ENCODE results near the gene LSM3.
A peak's percentile ranks its signal among the peaks of the same experiment; 100 is the strongest.
"Not testable (repeated sequence)": the region's sequence is repeated elsewhere in the genome, so short reads cannot be mapped to it uniquely, and the experiment has no call there.

The LSM3 gene

GRCh38 chr3:14211621-14212020 is 33.0 kb downstream of the LSM3 start:
- no peak for DNase-seq (ENCODE audit: low read depth)
- H3K4me3 ChIP-seq (ENCODE audit: low read depth, low read length): no peak overlapping the region

- DNase-seq (ENCODE audit: low read depth): no peak
- H3K4me3 ChIP-seq (ENCODE audit: low read depth, low read length): no peak overlapping the region
Measured at GRCh38 chr3:14212032-14212431, 33.4 kb downstream of the LSM3 start.

GRCh38 chr3:14213066-14213774 is 34.6 kb downstream of the LSM3 start:
- no peak for DNase-seq (ENCODE audit: low read depth)

GRCh38 chr3:14214764-14215163 is 36.1 kb downstream of the LSM3 start:
- H3K4me3 ChIP-seq (ENCODE audit: low read depth, low read length): no peak overlapping the region
- DNase-seq (ENCODE audit: low read depth): no peak

More at GRCh38 chr3:14213066-14213774, 34.6 kb downstream of the LSM3 start:
- H3K4me3 ChIP-seq (ENCODE audit: low read depth, low read length): no peak overlapping the region

GRCh38 chr3:14216257-14217048 is 37.8 kb downstream of the LSM3 start:
- H3K4me3 ChIP-seq (ENCODE audit: low read depth, low read length): peak overlapping the region; percentile 36
- DNase-seq (ENCODE audit: low read depth): no peak

GRCh38 chr3:14218355-14218754 is 39.7 kb downstream of the LSM3 start:
- H3K4me3 ChIP-seq (ENCODE audit: low read depth, low read length): no peak overlapping the region
- DNase-seq (ENCODE audit: low read depth): no peak

GRCh38 chr3:14220933-14221332 is 42.3 kb downstream of the LSM3 start:
- H3K4me3 ChIP-seq (ENCODE audit: low read depth, low read length): no peak overlapping the region
- DNase-seq (ENCODE audit: low read depth): no peak

- DNase-seq (ENCODE audit: low read depth): no peak
- H3K4me3 ChIP-seq (ENCODE audit: low read depth, low read length): no peak overlapping the region
Measured at GRCh38 chr3:14221902-14222301, 43.3 kb downstream of the LSM3 start.

- no peak for DNase-seq (ENCODE audit: low read depth)
- no peak overlapping the region for H3K4me3 ChIP-seq (ENCODE audit: low read depth, low read length)
Measured at GRCh38 chr3:14222457-14222856, 43.8 kb downstream of the LSM3 start.

- no peak overlapping the region for H3K4me3 ChIP-seq (ENCODE audit: low read depth, low read length)
- DNase-seq (ENCODE audit: low read depth): no peak
Measured at GRCh38 chr3:14222900-14223594, 44.4 kb downstream of the LSM3 start.

- no peak overlapping the region for H3K4me3 ChIP-seq (ENCODE audit: low read depth, low read length)
- DNase-seq (ENCODE audit: low read depth): no peak
Measured at GRCh38 chr3:14223595-14223994, 45.0 kb downstream of the LSM3 start.

- DNase-seq (ENCODE audit: low read depth): no peak
- H3K4me3 ChIP-seq (ENCODE audit: low read depth, low read length): no peak overlapping the region
Measured at GRCh38 chr3:14224895-14225294, 46.3 kb downstream of the LSM3 start.

GRCh38 chr3:14225421-14225820 is 46.8 kb downstream of the LSM3 start:
- DNase-seq (ENCODE audit: low read depth): no peak
- no peak overlapping the region for H3K4me3 ChIP-seq (ENCODE audit: low read depth, low read length)

GRCh38 chr3:14226351-14226750 is 47.7 kb downstream of the LSM3 start:
- H3K4me3 ChIP-seq (ENCODE audit: low read depth, low read length); DNase-seq (ENCODE audit: low read depth): not testable (repeated sequence)

GRCh38 chr3:14227856-14228255 is 49.2 kb downstream of the LSM3 start:
- DNase-seq (ENCODE audit: low read depth): no peak
- no peak overlapping the region for H3K4me3 ChIP-seq (ENCODE audit: low read depth, low read length)

GRCh38 chr3:14228681-14229470 is 50.3 kb downstream of the LSM3 start:
- no peak for DNase-seq (ENCODE audit: low read depth)
- H3K4me3 ChIP-seq (ENCODE audit: low read depth, low read length): no peak overlapping the region

- not testable (repeated sequence) for DNase-seq (ENCODE audit: low read depth); H3K4me3 ChIP-seq (ENCODE audit: low read depth, low read length)
Measured at GRCh38 chr3:14229695-14230094, 51.1 kb downstream of the LSM3 start.

GRCh38 chr3:14230729-14231128 is 52.1 kb downstream of the LSM3 start:
- no peak for DNase-seq (ENCODE audit: low read depth)
- H3K4me3 ChIP-seq (ENCODE audit: low read depth, low read length): no peak overlapping the region

- DNase-seq (ENCODE audit: low read depth): no peak
- no peak overlapping the region for H3K4me3 ChIP-seq (ENCODE audit: low read depth, low read length)
Measured at GRCh38 chr3:14231145-14231990, 52.8 kb downstream of the LSM3 start.
